ENCODE measurements around the gene ELOVL2. TPM values are rescaled to one million over a fixed set of nuclear protein-coding genes. Genes with fewer than 3 reads are reported as not detected.

ELOVL2 gene
- polyA plus RNA-seq, 3 donors, result not detected

GRCh38 chr6:11055127-11055627, 11.1 kb upstream of the ELOVL2 start:
- Histone ChIP-seq H3K9ac (ENCODE audit: insufficient read depth, low read length, poor library complexity, severe bottlenecking) (no peak overlapping the region), H3K9me3 (replicated peaks in 1 of 2; ENCODE audit: control insufficient read depth in 1 of 2, insufficient read depth in 1 of 2, low read length in 2 of 2) (no peaks in the 10 kb centered on the region), H2AFZ (ENCODE audit: insufficient read depth, low read depth, low read length, poor library complexity, severe bottlenecking) (no peak overlapping the region), H3K27me3 (ENCODE audit: control insufficient read depth in 2 of 2, insufficient read depth in 2 of 2, low read length in 2 of 2) (peaks cover 4 to 5% of the 10 kb centered on the region in 2 donors), H3K79me2 (ENCODE audit: insufficient read depth, low read length) (no peaks in the 10 kb centered on the region), H3K27ac (ENCODE audit: low read depth in 1 of 2, low read length in 2 of 2) (no peak overlapping the region), H3K36me3 (replicated peaks in 1 of 2; ENCODE audit: control insufficient read depth in 1 of 2, insufficient read depth in 2 of 2, low read length in 2 of 2) (no peaks in the 10 kb centered on the region), H3K4me1 (ENCODE audit: control insufficient read depth in 1 of 2, insufficient read depth in 2 of 2, low read length in 2 of 2) (no peaks in the 10 kb centered on the region), H3K4me3 (replicated peaks in 1 of 3; ENCODE audit: low read depth in 2 of 3, low read length in 3 of 3) (no peak overlapping the region), H3K4me2 (replicated peaks; ENCODE audit: extremely low read depth, low read length, poor library complexity, severe bottlenecking) (no peak overlapping the region), H4K20me1 (ENCODE audit: insufficient read depth, low read length) (no peaks in the 10 kb centered on the region)
- intact Hi-C loops (cut with micrococcal nuclease), result no loop called here
- no peak for DNase-seq
- Mint-ChIP-seq H3K36me3 (no peaks in the 10 kb centered on the region), H3K27ac (no peak overlapping the region), H3K9me3 (peaks cover 0 to 3% (median 0%) of the 10 kb centered on the region in 7 donors), H3K4me3 (no peak overlapping the region), H3K27me3 (ENCODE audit: low read depth in 3 of 3) (peaks cover 3 to 15% (median 8%) of the 10 kb centered on the region in 3 donors), H3K4me1 (no peaks in the 10 kb centered on the region)
- no peak for TF ChIP-seq CTCF (IDR thresholded peaks at IDR 0.05)
- 86% methylated on average over 1 of the region's 4 CpGs for WGBS (ENCODE audit: insufficient coverage)

GRCh38 chr6:11054722-11055121, 10.6 kb upstream of the ELOVL2 start:
- H3K79me2 ChIP-seq (ENCODE audit: insufficient read depth, low read length), result no peaks in the 10 kb centered on the region
- no peaks in the 10 kb centered on the region for H3K36me3 ChIP-seq (replicated peaks in 1 of 2; ENCODE audit: control insufficient read depth in 1 of 2, insufficient read depth in 2 of 2, low read length in 2 of 2)
- TF ChIP-seq CTCF (IDR thresholded peaks at IDR 0.05), result no peak
- H4K20me1 ChIP-seq (ENCODE audit: insufficient read depth, low read length), result no peaks in the 10 kb centered on the region
- no peaks in the 10 kb centered on the region for H3K4me1 Mint-ChIP-seq
- H3K4me3 ChIP-seq (replicated peaks in 1 of 3; ENCODE audit: low read depth in 2 of 3, low read length in 3 of 3), result no peak overlapping the region
- no CpG with 5 or more reads among the region's 1 CpG for WGBS (ENCODE audit: insufficient coverage)
- H3K4me3 Mint-ChIP-seq, result no peak overlapping the region
- no peak overlapping the region for H3K27ac Mint-ChIP-seq
- no peaks in the 10 kb centered on the region for H3K9me3 ChIP-seq (replicated peaks in 1 of 2; ENCODE audit: control insufficient read depth in 1 of 2, insufficient read depth in 1 of 2, low read length in 2 of 2)
- no peak overlapping the region for H2AFZ ChIP-seq (ENCODE audit: insufficient read depth, low read depth, low read length, poor library complexity, severe bottlenecking)
- no peak overlapping the region for H3K9ac ChIP-seq (ENCODE audit: insufficient read depth, low read length, poor library complexity, severe bottlenecking)
- no peaks in the 10 kb centered on the region for H3K36me3 Mint-ChIP-seq
- H3K9me3 Mint-ChIP-seq, result peaks cover 0 to 3% (median 0%) of the 10 kb centered on the region in 7 donors
- H3K27ac ChIP-seq (ENCODE audit: low read depth in 1 of 2, low read length in 2 of 2), result no peak overlapping the region
- H3K4me2 ChIP-seq (replicated peaks; ENCODE audit: extremely low read depth, low read length, poor library complexity, severe bottlenecking), result no peak overlapping the region
- H3K27me3 Mint-ChIP-seq (ENCODE audit: low read depth in 3 of 3), result peaks cover 5 to 18% (median 12%) of the 10 kb centered on the region in 3 donors
- intact Hi-C loops (cut with micrococcal nuclease), result no loop called here
- DNase-seq, result no peak
- H3K27me3 ChIP-seq (ENCODE audit: control insufficient read depth in 2 of 2, insufficient read depth in 2 of 2, low read length in 2 of 2), result peaks cover 4 to 5% of the 10 kb centered on the region in 2 donors
- H3K4me1 ChIP-seq (ENCODE audit: control insufficient read depth in 1 of 2, insufficient read depth in 2 of 2, low read length in 2 of 2), result no peaks in the 10 kb centered on the region
